Stimulated activated naive CD4-positive, alpha-beta T cell (primary cell): ENCODE data around the gene TLR9.

Experiments
- DNase-seq, 6 experiments: peaks; one replicate each; lab custom pipeline; 2025; lab: John Stamatoyannopoulos, UW

TLR9 gene

GRCh38 chr3:52217409-52217805 is 8.0 kb downstream of the TLR9 start:
- no peak for DNase-seq

GRCh38 chr3:52216585-52217408 is 8.6 kb downstream of the TLR9 start:
- DNase-seq, result peak in 4 of 6 experiments; percentile 15 to 50 (median 35)

- DNase-seq, result no peak
Measured at GRCh38 chr3:52215351-52215750, 10.1 kb downstream of the TLR9 start.

- DNase-seq, result no peak
Measured at GRCh38 chr3:52213901-52214300, 11.5 kb downstream of the TLR9 start.

- no peak for DNase-seq
Measured at GRCh38 chr3:52213005-52213404, 12.4 kb downstream of the TLR9 start.

- DNase-seq, result no peak
Measured at GRCh38 chr3:52211268-52211891, 14.1 kb downstream of the TLR9 start.

- DNase-seq, result no peak
Measured at GRCh38 chr3:52210550-52211046, 14.8 kb downstream of the TLR9 start.

- DNase-seq, result no peak
Measured at GRCh38 chr3:52210037-52210436, 15.4 kb downstream of the TLR9 start.

GRCh38 chr3:52208556-52208955 is 16.9 kb downstream of the TLR9 start:
- no peak for DNase-seq

GRCh38 chr3:52205727-52206372 is 19.6 kb downstream of the TLR9 start:
- DNase-seq, result no peak

GRCh38 chr3:52204337-52205073 is 20.9 kb downstream of the TLR9 start:
- DNase-seq, result no peak

GRCh38 chr3:52203701-52204100 is 21.7 kb downstream of the TLR9 start:
- DNase-seq, result no peak

GRCh38 chr3:52202384-52203077 is 22.9 kb downstream of the TLR9 start:
- DNase-seq, result no peak

- no peak for DNase-seq
Measured at GRCh38 chr3:52200981-52201679, 24.3 kb downstream of the TLR9 start.

- peak in 1 of 6 experiments; percentile 22 for DNase-seq
Measured at GRCh38 chr3:52198643-52199608, 26.5 kb downstream of the TLR9 start.

- peak; percentile 86 to 94 (median 90) for DNase-seq
Measured at GRCh38 chr3:52197842-52198625, 27.4 kb downstream of the TLR9 start, which contains the start of gene ALAS1. ALAS1 (plus strand) TSS chr3:52198160; CDS start chr3:52199242, 1,082 bp downstream.

GRCh38 chr3:52197499-52197841 is 28.0 kb downstream of the TLR9 start:
- no peak for DNase-seq

GRCh38 chr3:52196977-52197376 is 28.5 kb downstream of the TLR9 start:
- DNase-seq, result no peak

- DNase-seq, result no peak
Measured at GRCh38 chr3:52195823-52196331, 29.6 kb downstream of the TLR9 start.
